ENCODE measurements around the gene SLC18A2.

SLC18A2 gene

GRCh38 chr10:117215079-117215478 lies 25.8 kb upstream of the SLC18A2 start:
- no peaks in the 10 kb centered on the region for H4K20me1 ChIP-seq (ENCODE audit: insufficient read depth, low read length)
- H2AFZ ChIP-seq (ENCODE audit: low read length), result no peak overlapping the region
- no peak overlapping the region for H3K27ac ChIP-seq (ENCODE audit: low read length)
- H3K79me2 ChIP-seq (ENCODE audit: low read length), result no peaks in the 10 kb centered on the region
- H3K36me3 ChIP-seq (replicated peaks; ENCODE audit: insufficient read depth, low read length), result no peaks in the 10 kb centered on the region
- H3F3A ChIP-seq (ENCODE audit: insufficient read depth, low read length), result no peaks in the 10 kb centered on the region
- H3K27me3 ChIP-seq (replicated peaks; ENCODE audit: insufficient read depth, low read length), result peaks cover 6% of the 10 kb centered on the region
- H3K9me2 ChIP-seq (replicated peaks; ENCODE audit: insufficient read depth, low read length), result no peaks in the 10 kb centered on the region
- TF ChIP-seq EZH2 (optimal IDR thresholded peaks at IDR 0.05; ENCODE audit: low read depth, low read length), result no peak
- TF ChIP-seq EZH2phosphoT487 (IDR thresholded peaks at IDR 0.05; ENCODE audit: low read length), result no peak
- TF ChIP-seq, protein P1, sequence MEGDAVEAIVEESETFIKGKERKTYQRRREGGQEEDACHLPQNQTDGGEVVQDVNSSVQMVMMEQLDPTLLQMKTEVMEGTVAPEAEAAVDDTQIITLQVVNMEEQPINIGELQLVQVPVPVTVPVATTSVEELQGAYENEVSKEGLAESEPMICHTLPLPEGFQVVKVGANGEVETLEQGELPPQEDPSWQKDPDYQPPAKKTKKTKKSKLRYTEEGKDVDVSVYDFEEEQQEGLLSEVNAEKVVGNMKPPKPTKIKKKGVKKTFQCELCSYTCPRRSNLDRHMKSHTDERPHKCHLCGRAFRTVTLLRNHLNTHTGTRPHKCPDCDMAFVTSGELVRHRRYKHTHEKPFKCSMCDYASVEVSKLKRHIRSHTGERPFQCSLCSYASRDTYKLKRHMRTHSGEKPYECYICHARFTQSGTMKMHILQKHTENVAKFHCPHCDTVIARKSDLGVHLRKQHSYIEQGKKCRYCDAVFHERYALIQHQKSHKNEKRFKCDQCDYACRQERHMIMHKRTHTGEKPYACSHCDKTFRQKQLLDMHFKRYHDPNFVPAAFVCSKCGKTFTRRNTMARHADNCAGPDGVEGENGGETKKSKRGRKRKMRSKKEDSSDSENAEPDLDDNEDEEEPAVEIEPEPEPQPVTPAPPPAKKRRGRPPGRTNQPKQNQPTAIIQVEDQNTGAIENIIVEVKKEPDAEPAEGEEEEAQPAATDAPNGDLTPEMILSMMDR (IDR thresholded peaks at IDR 0.05; ENCODE audit: low read length), result no peak
- H3K4me3 ChIP-seq (ENCODE audit: low read length), result no peak overlapping the region
- H3K9ac ChIP-seq (ENCODE audit: low read length), result no peak overlapping the region
- H3K9me3 ChIP-seq (replicated peaks; ENCODE audit: insufficient read depth, low read length), result no peaks in the 10 kb centered on the region; the same call in 1 of the 2 replicates
- no peak overlapping the region for H3K4me2 ChIP-seq (ENCODE audit: low read depth, low read length)
- no peak for DNase-seq
- no peaks in the 10 kb centered on the region for H3K4me1 ChIP-seq (ENCODE audit: low read length)

DNA sequence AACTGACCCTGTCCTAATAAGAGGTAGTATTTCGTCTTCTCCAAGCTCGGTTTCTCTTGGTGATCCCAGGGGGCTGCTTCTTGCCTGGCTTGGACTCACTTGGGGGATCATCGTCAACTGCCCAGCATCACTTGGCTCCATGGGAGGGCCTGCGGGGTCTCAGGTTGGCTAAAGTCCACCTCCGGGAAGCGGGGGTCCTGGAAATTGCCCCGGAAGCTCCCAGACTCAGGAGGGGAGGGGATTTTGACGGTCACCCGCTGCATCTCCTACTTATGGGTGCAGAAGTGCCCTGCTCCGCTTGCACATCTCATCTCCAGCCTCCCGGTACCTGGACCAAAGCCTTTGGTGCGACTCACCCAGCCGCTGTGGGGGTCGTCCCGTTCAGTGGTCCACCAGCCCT lies 24.9 kb upstream of the SLC18A2 start:
- TF ChIP-seq EZH2phosphoT487 (IDR thresholded peaks at IDR 0.05; ENCODE audit: low read length), result no peak
- no peak for TF ChIP-seq EZH2 (optimal IDR thresholded peaks at IDR 0.05; ENCODE audit: low read depth, low read length)
- TF ChIP-seq, protein P1 (IDR thresholded peaks at IDR 0.05; ENCODE audit: low read length), result no peak
- Histone ChIP-seq H3K27me3 (replicated peaks; ENCODE audit: insufficient read depth, low read length) (peaks cover 6% of the 10 kb centered on the region), H3K4me2 (ENCODE audit: low read depth, low read length) (peak overlapping the region; percentile 92; the same call in 1 of the 2 replicates), H3K9me2 (replicated peaks; ENCODE audit: insufficient read depth, low read length) (no peaks in the 10 kb centered on the region), H3K36me3 (replicated peaks; ENCODE audit: insufficient read depth, low read length) (no peaks in the 10 kb centered on the region), H3K9ac (ENCODE audit: low read length) (no peak overlapping the region), H3K4me3 (ENCODE audit: low read length) (no peak overlapping the region; the same call in 1 of the 2 replicates), H2AFZ (ENCODE audit: low read length) (peak overlapping the region; percentile 87; the same call in 1 of the 2 replicates), H3K4me1 (ENCODE audit: low read length) (no peaks in the 10 kb centered on the region), H3K27ac (ENCODE audit: low read length) (no peak overlapping the region), H3F3A (ENCODE audit: insufficient read depth, low read length) (no peaks in the 10 kb centered on the region), H3K9me3 (replicated peaks; ENCODE audit: insufficient read depth, low read length) (no peaks in the 10 kb centered on the region; the same call in 1 of the 2 replicates), H3K79me2 (ENCODE audit: low read length) (no peaks in the 10 kb centered on the region), H4K20me1 (ENCODE audit: insufficient read depth, low read length) (no peaks in the 10 kb centered on the region)
- no peak for DNase-seq

- H3K27me3 ChIP-seq (replicated peaks; ENCODE audit: insufficient read depth, low read length), result peaks cover 6% of the 10 kb centered on the region
- peak overlapping the region; percentile 68 for H3K4me3 ChIP-seq (ENCODE audit: low read length)
- H3K9me3 ChIP-seq (replicated peaks; ENCODE audit: insufficient read depth, low read length), result no peaks in the 10 kb centered on the region; the same call in 1 of the 2 replicates
- peak overlapping the region; percentile 92 for H3K4me2 ChIP-seq (ENCODE audit: low read depth, low read length)
- no peaks in the 10 kb centered on the region for H4K20me1 ChIP-seq (ENCODE audit: insufficient read depth, low read length)
- peak overlapping the region; percentile 6; the same call in 1 of the 2 replicates for H3K9ac ChIP-seq (ENCODE audit: low read length)
- no peaks in the 10 kb centered on the region for H3K36me3 ChIP-seq (replicated peaks; ENCODE audit: insufficient read depth, low read length)
- H3K79me2 ChIP-seq (ENCODE audit: low read length), result no peaks in the 10 kb centered on the region
- TF ChIP-seq, protein P1 (IDR thresholded peaks at IDR 0.05; ENCODE audit: low read length), result peak; percentile 99
- TF ChIP-seq EZH2phosphoT487 (IDR thresholded peaks at IDR 0.05; ENCODE audit: low read length), result no peak
- no peak for TF ChIP-seq EZH2 (optimal IDR thresholded peaks at IDR 0.05; ENCODE audit: low read depth, low read length)
- H3K9me2 ChIP-seq (replicated peaks; ENCODE audit: insufficient read depth, low read length), result no peaks in the 10 kb centered on the region
- no peaks in the 10 kb centered on the region for H3F3A ChIP-seq (ENCODE audit: insufficient read depth, low read length)
- H3K4me1 ChIP-seq (ENCODE audit: low read length), result no peaks in the 10 kb centered on the region
- peak; percentile 70 for DNase-seq
- H3K27ac ChIP-seq (ENCODE audit: low read length), result no peak overlapping the region
- peak overlapping the region; percentile 87 for H2AFZ ChIP-seq (ENCODE audit: low read length)
Observed at GRCh38 chr10:117216611-117217195, 24.2 kb upstream of the SLC18A2 start.

All from MM.1S (cell line).